Pancreas (tissue), 10 donors: ENCODE results near the gene AGPAT4. TPM values are rescaled to one million over a fixed set of nuclear protein-coding genes. Genes with fewer than 3 reads are reported as not detected.

Experiments used
- ATAC-seq, 4 donors: fragments of 200-7000 bp; cut with Tn5 transposase; one replicate each; pipeline versions ENCODE4 v1.8.0 to v1.9.1; 2020; ENCODE audit warnings: mild to moderate bottlenecking in 4 of 4, moderate library complexity in 4 of 4
- DNase-seq, 6 donors: peaks; one replicate each; pipeline ENCODE4 v3.0.0-alpha.2; 2020
- FAIRE-seq: peaks from 2 replicates; lab custom pipeline; 2012; peaks lifted over from hg19 to GRCh38; lab: Jason Lieb, UNC
- H3K27ac ChIP-seq, 4 donors: fragments of 200-600 bp; sonication (generic); 1 replicate in 3 of 4; 2 replicates in 1 of 4; pipeline versions ENCODE4 v1.5.0 to v1.8.0; 2020
- H3K27me3 ChIP-seq, 4 donors: fragments of 200-600 bp; one replicate each; pipeline ENCODE4 v1.8.0; 2021
- H3K36me3 ChIP-seq, 3 donors: fragments of 200-600 bp; sonication (generic) in 1 of 3; one replicate each; pipeline versions ENCODE4 v1.5.0 to v1.8.0; 2020 to 2021
- H3K4me1 ChIP-seq, 3 donors: fragments of 200-600 bp; one replicate each; pipeline ENCODE4 v1.8.0; 2021
- H3K4me3 ChIP-seq, 4 donors: fragments of 200-600 bp; sonication (generic) in 2 of 4; one replicate each; pipeline versions ENCODE4 v1.5.0 to v1.8.0; 2020 to 2021
- H3K9me3 ChIP-seq, 4 donors: fragments of 200-600 bp; one replicate each; pipeline ENCODE4 v1.8.0; 2021
- CTCF ChIP-seq, 4 donors: fragments of 200-600 bp; sonication (generic) in 3 of 4; IDR thresholded peaks; one replicate each; pipeline versions ENCODE4 v1.5.0 to v1.8.0; 2021; ENCODE audit warnings: antibody characterized with exemption in 4 of 4
- WGBS, 2 donors: extraction: QIAGEN DNeasy Blood & Tissue Kit; methylation state at CpG; one replicate each; pipeline ENCODE4 v1.1.7; 2013; 5-methylcytosine and 5-hydroxymethylcytosine counted together
- intact Hi-C, 3 donors: fragments of 100-400 bp; cut with DNase I; formaldehyde crosslinking; loops; one replicate each; pipeline versions ENCODE4 v1.11.1 to v1.14.2; 2022
- polyA plus RNA-seq, 2 donors: library from polyadenylated mRNA; stranded (reverse); fragments of 200-250 nt; gene quantifications; one replicate each; pipeline ENCODE4 v1.2.3, GENCODE V29; 2013
- total RNA-seq, 6 donors: library from RNA; stranded (reverse); fragmentation: NEBNext Ultra II Directional in 4 of 6; extraction: Animal tissue kit (Norgen Biotek cat#: 25700) in 4 of 6; gene quantifications; one replicate each; pipeline versions ENCODE4 v1.2.1 to v1.2.4, GENCODE V29; 2021 to 2023
- donor health status: healthy with polysubstance abuse.
- donor health status: DM: no; HTN: no; CAD: no; lungs with moderate emphysema.
- donor health status: DM: no; HTN: no; CAD: no.
- donor health status: control.
- donor health status: control.
- donor health status: Bipolar disorder and iron deficiency.
- donor health status: DM: yes; HTN: yes; CAD: no.
- donor health status: DM: no; HTN: no; CAD: no.
- donor health status: DM: no; HTN: no; CAD: no.
- donor health status: DM: yes; HTN: yes; CAD: no.

Gene AGPAT4
- total and polyA plus RNA-seq, 8 donors = 1.6 to 6.4 (median 2.3) TPM

DNA sequence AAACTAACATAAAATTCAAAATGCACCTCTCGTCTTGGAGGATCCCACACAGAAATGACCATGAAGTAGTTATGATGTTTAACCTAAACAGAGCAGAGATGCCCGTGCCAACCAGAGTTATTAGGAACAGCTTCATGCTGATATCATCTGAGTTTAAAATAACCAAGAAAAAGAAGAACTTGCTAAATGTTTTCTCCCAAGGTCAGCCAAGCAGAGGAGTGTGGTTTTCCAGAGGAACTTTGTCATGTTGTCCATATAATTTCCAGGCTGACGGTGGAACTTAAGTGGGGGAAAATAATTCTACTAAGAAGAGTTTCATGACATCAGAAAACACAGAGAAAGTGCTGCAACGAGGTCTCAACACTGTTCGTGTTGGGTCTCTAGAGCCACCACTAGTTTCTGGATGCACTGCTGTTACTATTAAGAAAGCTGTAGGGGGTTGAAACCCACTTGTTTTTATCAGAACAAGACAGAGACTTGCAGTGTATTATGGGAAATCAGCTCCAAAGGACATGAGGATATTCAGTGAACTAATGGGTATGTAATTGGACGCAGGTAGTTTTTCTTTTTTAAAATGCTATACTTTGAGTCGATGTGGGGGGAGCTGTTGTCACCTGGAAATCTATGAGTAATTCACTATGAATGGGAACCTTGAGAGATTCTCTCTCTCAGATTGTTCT lies 5.2 kb downstream of the AGPAT4 start:
- no peak for FAIRE-seq
- TF ChIP-seq CTCF (IDR thresholded peaks at IDR 0.05) = no peak
- Histone ChIP-seq H3K27ac (no peak overlapping the region), H3K9me3 (no peaks in the 10 kb centered on the region), H3K27me3 (no peaks in the 10 kb centered on the region), H3K4me1 (peaks cover 0 to 7% (median 4%) of the 10 kb centered on the region in 3 donors), H3K4me3 (no peak overlapping the region), H3K36me3 (no peaks in the 10 kb centered on the region)
- intact Hi-C loops = no loop called here
- no peak for ATAC-seq
- 79 to 81% methylated on average over 7 of the region's 7 CpGs for WGBS, 2 donors
- no peak for DNase-seq

DNA sequence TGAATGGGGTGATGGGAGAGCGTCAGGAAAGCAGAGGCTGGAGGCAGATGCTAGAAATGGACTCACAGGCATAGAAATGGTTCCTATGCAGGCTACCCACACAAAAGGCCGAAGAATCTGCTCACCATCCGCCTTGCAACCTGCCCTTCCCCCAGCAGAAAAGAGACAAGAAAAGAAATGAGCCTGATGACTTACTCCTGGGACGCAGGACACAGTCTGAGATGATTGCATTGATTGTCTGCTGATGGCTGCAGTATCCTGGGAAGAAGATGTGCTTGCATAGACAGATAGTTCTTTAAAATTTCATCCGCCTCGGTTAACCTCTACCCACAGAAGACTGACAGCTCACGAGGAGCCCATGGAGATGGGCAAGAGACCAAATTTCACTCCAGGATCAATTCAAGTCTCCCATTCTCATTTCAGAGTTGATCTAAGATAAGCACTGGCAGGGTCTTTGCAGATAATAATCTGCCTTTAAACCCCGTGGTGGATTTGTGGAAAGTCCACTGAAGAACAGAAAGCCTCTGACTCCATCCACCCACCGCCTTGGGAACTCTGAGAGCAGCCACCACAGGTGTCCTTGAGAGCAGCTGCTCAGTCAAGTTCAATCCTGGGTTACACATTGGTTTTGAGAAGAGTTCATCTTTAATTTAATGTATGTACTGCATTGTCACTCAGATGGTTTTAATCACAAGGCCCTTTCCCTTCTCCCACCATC lies 7.2 kb downstream of the AGPAT4 start:
- no peaks in the 10 kb centered on the region for H3K27me3 ChIP-seq
- intact Hi-C loops = no loop called here
- no peak overlapping the region for H3K4me3 ChIP-seq
- no peak for FAIRE-seq
- no peak for TF ChIP-seq CTCF (IDR thresholded peaks at IDR 0.05)
- DNase-seq = no peak
- ATAC-seq = no peak
- H3K36me3 ChIP-seq = no peaks in the 10 kb centered on the region
- no peaks in the 10 kb centered on the region for H3K4me1 ChIP-seq
- 79 to 82% methylated on average over 9 of the region's 9 CpGs for WGBS, 2 donors
- H3K27ac ChIP-seq = no peak overlapping the region
- no peaks in the 10 kb centered on the region for H3K9me3 ChIP-seq

DNA sequence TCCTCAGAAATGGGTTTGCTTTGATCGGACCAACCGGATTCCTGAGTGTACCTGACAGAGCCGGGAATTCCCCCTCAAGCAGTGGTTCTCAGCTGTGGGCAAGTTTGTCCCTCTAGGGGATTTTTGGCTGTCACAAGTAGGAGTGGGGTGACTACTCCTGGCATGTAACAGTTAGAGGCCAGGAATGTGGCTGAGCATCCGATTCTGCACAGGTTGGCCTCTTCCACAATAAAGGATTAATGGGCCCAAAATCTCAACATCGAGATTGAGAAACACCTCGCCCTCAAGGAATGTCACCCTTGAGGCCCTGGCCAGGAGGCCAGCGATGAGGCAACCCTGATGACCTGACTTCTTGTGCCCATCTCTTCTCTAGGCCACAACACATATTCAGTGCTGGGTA lies 7.9 kb downstream of the AGPAT4 start:
- WGBS, 2 donors = 87 to 90% methylated on average over 7 of the region's 7 CpGs
- DNase-seq = no peak
- no peak overlapping the region for H3K4me3 ChIP-seq
- intact Hi-C loops = no loop called here
- no peak for TF ChIP-seq CTCF (IDR thresholded peaks at IDR 0.05)
- no peaks in the 10 kb centered on the region for H3K36me3 ChIP-seq
- no peaks in the 10 kb centered on the region for H3K27me3 ChIP-seq
- no peak for ATAC-seq
- H3K9me3 ChIP-seq = no peaks in the 10 kb centered on the region
- H3K4me1 ChIP-seq = no peaks in the 10 kb centered on the region
- FAIRE-seq = no peak
- H3K27ac ChIP-seq = no peak overlapping the region

DNA sequence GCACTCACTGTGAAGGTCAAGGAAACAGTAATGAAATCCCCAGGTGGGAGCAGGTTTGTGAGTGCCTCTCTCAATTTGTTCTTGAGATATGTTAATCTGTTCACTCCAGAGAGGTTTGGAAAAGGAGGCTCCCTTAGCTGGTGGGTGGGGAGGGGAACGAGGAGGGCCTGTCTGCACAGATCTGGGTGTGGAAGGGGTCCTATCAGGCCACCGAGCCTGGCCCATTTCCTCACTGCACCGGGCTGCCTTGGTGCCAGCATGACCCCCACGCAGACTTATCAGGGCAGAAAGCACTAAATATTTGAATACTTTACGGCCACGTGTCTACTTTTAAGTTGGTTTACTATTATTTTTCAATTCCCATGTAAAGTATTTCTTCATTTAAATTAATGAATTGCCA lies 8.3 kb downstream of the AGPAT4 start:
- H3K4me1 ChIP-seq = no peaks in the 10 kb centered on the region
- H3K27ac ChIP-seq = no peak overlapping the region
- no peak overlapping the region for H3K4me3 ChIP-seq
- H3K27me3 ChIP-seq = no peaks in the 10 kb centered on the region
- no peaks in the 10 kb centered on the region for H3K36me3 ChIP-seq
- intact Hi-C loops = no loop called here
- ATAC-seq = no peak
- FAIRE-seq = no peak
- no peak for TF ChIP-seq CTCF (IDR thresholded peaks at IDR 0.05)
- 90 to 92% methylated on average over 6 of the region's 6 CpGs for WGBS, 2 donors
- no peak for DNase-seq
- no peaks in the 10 kb centered on the region for H3K9me3 ChIP-seq

DNA sequence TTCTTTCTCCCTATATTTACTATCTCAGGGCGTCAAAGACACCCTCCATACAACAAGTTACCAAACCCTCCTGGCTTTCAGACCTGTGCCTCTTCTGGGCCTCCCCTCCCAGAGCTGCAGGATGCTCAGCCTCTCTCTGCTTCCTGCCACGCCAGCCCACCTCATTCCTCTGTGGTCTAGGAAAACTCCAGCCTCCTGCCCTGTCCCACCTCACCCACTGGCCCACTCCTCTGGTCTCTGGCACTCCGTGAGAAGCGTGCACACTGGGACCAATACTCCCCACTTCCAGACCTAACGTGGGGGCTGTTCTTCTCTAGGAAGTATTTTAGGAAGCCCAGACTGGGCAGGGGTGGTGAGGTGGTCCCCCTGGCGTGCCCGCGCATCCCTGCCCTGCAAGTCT lies 9.7 kb downstream of the AGPAT4 start:
- H3K27me3 ChIP-seq = no peaks in the 10 kb centered on the region
- no peak overlapping the region for H3K4me3 ChIP-seq
- no peak for TF ChIP-seq CTCF (IDR thresholded peaks at IDR 0.05)
- H3K9me3 ChIP-seq = no peaks in the 10 kb centered on the region
- H3K36me3 ChIP-seq = no peaks in the 10 kb centered on the region
- no peaks in the 10 kb centered on the region for H3K4me1 ChIP-seq
- 86 to 99% methylated on average over 8 of the region's 8 CpGs for WGBS, 2 donors
- ATAC-seq = no peak
- no peak overlapping the region for H3K27ac ChIP-seq
- intact Hi-C loops = no loop called here
- DNase-seq = no peak
- no peak for FAIRE-seq
